DMS79 treated with DMSO at 0.1 percent for 48 hours (cell line): ENCODE data around the gene CPNE8.

ENCODE experiments used
- DNase-seq: peaks from one replicate; lab custom pipeline; 2025; lab: John Stamatoyannopoulos, UW

CPNE8 gene

DNA sequence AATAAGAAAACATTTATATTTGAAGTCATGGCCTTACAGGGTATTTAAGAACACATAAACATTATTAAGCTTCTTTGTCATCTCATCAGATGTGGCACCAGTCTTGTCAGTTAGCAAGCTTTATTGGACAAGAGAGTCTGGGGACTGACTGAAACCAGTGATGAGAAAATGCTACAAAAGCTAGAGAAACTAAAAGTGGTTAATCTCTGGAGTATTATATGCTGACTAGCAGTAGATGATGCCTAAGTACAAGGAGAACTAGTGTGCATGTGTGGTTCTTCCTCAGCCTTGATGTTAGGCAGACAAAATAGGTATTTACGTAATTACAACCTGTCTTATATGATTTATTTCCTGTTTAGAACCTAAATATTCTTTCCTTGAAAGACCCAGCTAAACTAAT is 176.5 kb downstream of the CPNE8 start:
- DNase-seq = no peak

DNA sequence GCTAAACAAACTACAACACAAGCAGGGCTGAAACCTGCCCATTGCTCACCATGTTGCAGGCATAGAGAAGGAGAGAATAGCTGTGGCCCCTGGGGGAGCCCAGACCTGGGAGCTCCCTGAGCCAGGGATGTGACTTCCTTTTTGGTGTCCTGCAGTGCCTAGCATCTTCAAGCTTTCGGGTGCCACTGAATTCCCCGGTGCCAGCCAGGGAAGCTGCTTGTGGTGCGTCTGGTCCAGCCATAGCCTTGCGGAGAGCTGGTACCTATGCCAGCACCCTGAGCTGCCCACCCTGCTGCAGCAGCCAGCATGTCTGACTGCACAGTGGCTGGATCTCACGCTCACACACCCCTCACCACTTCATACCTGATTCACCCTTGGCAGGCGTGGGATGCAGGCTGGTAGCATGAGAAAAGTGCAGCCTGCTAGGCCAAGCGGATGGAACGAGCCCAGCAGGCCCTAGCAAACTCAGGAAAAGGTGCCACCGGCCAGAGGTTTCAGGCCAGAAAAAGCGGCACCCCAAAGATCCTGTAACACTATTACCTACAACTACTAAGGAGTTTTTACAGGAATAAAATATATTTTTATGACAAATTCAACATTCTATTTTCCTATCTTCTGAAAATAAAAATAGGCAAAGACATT is 183.7 kb downstream of the CPNE8 start:
- DNase-seq = no peak

DNA sequence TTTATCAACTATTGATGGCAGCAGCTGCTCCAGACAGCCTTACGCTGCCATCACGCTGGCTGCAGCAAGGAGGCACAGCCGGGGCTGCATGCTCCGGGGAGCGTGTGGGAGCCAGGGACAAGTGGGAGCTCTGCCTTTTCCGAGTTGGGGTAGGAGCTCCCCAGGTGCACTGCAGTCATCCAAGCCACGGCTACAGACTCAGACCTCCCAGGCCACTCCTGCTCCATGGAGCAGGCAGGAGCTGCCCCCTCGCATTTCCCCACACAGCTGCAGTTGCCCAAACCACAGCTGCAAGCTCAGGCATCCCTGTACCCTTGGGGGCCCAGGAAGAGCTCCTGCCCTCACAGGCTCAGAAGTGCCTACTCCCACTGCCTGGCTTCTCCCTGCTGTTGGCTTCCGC is 184.7 kb downstream of the CPNE8 start:
- no peak for DNase-seq

DNA sequence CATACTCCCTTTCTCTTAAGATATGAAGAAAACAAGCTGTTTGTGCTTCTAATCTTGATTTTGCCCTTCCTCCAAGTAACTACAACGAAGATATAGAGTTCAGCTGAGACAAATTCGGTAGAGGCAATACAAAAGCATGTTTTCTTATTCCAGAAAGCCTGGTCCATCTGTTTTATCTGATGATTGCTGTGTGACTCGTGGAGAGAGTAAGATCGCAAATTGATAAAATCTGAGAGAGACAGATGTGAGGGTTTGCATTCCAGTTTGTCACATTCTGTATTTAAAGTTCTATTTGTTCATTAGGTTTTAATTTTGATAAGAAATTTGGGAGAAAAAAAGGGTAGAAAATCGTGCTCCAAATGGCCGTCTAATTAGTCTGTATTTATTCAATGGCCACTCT is 192.1 kb downstream of the CPNE8 start:
- DNase-seq = no peak

DNA sequence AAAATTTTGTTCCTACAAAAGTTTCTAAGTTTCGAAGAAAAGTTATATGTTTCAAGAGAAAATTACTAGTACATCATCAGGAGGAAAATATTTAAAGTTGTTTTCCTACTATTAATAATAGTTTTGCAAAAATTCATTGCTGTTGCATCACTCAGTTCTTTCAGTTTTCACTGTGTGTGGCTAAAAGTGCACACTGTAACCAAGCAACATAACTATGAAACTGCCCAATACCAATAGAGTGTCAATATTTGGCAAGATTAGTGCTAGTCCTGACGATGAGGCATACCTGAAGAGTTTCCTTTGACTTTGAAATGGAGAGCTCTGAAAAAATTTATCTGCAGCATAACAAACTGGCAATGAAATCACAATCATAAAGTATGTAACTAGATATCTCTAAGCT is 194.3 kb downstream of the CPNE8 start:
- no peak for DNase-seq

DNA sequence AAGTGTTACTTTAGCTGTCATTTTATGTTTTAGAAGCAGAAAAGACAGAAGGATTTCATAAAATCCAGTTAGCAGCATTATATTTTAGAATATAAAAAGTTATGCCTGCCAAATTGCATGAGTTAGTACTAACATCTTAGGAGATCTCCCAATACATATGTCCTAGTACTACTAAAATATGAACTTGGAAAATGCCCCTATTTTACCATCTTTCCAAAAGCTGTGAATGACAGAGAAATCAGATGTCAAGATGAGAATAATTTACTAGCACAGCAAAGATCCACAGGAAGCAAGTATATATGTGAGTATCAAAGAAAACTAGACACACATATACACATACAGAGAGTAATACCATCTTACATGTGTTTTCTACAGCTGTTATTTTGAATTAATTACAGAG is 196.9 kb downstream of the CPNE8 start:
- DNase-seq = no peak

DNA sequence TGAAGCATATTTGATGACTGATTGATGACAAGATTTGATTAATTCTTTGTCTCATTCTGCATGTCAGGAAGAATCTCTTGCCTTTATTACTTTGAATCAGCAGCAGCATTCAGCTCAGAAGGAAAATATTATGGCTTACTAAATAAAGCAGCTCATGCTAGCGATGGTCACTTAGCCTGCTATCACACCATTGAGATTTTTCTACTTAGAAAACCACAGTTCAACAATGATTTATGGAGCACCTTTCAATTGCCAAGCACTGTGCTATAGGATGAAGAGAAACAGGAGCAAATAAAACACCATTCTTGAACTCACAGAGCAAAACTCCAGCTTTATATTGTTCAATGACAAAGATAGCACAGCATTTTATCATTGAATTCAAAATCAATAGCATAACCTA is 197.7 kb downstream of the CPNE8 start:
- DNase-seq = no peak

DNA sequence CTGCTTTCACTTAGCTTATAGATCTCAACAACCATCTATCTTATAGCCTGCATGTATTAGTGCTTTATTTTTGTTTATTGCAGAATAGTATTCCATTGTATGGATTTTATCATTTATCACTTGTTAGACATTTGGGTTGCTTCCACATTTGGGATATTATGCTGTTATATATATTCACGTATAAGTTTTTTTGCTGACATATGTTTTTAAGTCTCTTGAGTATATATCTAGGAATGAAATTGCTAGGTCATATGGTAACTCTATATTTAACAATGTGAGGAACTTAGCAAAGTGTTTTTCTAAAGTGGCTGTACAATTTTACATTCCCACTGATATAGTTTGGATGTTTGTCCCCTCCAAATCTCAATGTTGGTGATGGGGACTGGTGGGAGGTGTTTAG is 208.1 kb downstream of the CPNE8 start:
- DNase-seq = no peak

DNA sequence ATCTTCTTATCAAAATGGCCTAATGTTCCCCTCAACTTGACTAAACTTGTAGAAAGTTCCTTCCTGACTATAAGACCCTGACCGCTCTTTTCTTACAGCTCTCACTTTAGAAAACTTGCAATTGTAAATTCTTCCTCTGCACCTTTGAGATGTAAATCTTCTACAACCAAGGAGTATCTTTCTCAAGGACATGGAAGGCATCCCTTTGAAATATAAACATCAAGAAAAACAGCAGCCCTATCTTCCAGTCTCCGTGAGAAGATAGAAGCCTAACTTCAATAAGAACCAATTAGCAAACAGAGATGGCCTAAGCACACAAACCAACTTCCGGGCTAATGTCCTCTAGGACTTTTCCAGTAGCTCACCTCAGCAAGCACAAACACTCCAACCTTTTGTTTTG is 210.3 kb downstream of the CPNE8 start:
- no peak for DNase-seq

DNA sequence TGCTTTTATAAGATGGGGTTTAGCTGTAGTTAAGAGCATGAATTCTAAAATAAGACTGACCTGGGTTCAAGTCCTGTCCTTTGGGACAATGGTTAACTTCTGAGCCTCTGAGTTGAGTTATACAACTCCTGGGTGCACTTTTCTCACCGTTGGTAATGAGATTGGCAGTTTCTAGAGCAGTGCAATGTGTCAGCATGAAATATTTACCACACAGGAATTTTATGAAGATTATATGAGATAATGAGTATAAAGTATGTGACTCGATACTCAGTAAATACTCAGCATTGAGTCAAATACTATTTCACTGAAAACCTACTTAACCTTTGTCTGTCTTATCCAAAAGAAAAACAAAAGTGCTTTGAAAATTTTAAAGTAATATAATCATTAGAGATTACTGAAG is 214.2 kb downstream of the CPNE8 start:
- no peak for DNase-seq

DNA sequence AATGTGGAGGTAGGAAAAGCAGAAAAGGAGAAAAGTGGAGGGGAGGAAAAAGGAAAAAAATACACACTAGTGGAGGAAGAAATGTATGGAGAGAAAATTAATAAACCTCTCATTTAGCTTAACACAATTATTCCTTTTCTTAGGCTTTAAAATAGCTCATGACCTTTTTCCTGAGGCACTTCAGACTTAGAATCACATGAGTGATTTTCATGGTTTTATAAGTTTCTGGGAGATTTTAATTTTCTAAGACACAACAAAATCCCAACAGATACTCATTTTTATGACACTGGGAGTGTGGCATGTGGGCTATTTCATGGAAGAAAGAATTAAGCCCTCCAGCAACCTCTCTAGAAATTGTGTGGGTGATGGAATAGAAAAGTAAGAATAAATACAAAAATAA is 214.7 kb downstream of the CPNE8 start:
- DNase-seq = no peak

DNA sequence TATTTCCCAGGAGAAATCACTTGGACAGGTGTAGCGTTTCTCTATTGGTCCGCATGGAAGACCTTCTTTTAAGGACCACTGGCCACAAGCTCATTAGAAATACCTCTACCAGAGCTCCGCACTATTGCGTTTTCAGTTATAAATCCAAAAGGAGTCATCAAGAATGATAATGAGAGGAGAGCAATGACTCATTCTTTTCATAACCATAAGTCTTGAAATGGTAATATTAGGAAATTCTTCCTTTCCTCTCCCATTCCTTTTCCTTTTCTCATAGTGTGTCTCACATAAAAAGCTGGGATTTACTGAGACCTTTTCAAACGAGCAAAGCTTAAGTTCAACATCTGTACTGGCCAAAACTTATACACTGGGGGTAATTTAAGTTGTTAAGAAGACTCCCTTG is 215.7 kb downstream of the CPNE8 start:
- no peak for DNase-seq

DNA sequence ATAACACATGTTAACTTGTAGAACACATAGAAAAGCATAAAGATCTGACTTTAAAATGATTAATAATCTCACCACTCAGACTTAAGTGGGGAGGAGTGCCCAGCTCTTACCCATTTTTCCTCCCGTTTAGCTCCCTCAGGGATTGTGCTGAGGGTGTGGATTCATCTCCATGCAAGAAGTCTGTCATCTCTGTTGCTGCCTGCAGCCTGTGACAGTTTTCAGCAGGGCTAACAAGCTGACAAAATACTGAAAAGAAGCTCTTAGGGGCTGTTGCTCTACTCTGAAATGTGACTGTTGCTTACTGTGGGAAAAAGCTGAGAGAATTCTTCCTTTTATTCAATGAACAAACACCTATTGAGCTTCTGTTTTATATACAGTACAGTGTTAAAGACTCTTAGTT is 216.2 kb downstream of the CPNE8 start:
- no peak for DNase-seq

DNA sequence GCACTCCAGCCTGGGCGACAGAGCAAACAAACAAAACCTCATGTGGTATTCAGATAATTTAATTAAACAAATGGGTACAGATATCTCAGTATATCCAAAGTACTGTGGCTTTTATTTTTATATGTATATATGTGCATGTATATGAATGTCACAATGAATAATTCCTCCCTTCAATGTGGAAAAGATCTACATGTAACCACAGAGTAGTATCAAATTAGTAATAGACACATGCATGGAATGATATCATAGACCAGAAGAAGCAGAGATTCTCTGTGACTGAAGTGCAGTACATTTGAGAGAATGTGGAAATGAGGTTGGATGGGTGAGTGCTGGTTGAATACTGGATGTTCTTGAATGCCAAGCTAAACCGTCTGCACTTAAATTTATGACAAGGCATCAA is 222.9 kb downstream of the CPNE8 start:
- no peak for DNase-seq

DNA sequence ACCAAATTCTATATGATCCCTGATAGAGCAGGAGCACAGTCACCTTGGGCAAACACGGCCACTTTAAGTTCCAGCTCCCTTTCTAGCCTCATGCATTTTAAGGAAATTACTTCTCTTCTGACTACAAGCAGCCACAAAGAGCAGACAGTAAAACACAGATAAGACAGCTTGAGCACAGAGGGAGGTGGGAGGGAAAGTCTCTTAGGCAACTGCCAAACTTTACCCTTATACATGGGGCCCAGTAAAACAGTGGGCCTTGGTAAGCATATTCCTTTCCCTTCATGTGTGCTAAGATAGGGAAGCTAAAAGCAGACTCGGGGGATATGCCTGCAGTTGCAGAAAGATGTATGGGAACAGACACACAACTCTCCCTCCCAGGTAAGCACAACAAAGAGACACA is 235.9 kb downstream of the CPNE8 start:
- DNase-seq = no peak

DNA sequence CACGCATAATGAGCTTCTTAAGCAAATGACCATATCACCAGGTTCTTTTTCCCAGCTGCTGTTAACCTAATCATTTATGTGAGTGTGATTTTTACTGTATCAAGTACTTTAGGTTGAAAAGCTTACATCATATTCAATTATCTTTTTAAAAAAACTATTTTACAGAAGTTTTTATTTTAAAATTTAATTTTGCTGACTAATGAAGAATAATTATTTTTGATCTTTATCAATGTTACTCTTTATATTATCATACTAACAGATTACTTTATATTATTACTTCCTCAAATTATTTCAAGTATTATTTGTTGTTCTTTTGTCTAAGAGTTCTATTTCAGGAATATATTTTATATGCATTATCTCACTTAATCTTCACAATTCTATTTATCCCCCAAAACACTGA is 236.3 kb downstream of the CPNE8 start:
- DNase-seq = no peak

DNA sequence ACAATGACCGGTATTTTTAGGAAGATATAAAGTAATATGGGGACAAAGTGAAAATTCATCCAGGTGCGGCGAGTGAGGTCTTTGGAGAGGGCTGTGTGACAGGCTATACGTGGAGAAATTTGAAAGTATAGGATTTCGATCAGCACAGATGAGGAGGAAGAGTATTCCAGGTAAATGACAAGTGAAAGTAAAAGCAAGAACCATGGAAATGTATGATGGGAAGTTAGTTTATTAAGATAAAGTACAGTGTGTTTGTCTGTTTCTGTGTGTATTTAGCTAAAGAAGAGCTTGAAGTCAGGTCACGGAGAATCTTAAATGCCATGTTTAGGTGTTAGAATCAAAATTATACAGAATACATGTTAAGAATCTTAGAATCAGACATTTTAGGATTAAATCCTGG is 239.0 kb downstream of the CPNE8 start:
- DNase-seq = no peak

DNA sequence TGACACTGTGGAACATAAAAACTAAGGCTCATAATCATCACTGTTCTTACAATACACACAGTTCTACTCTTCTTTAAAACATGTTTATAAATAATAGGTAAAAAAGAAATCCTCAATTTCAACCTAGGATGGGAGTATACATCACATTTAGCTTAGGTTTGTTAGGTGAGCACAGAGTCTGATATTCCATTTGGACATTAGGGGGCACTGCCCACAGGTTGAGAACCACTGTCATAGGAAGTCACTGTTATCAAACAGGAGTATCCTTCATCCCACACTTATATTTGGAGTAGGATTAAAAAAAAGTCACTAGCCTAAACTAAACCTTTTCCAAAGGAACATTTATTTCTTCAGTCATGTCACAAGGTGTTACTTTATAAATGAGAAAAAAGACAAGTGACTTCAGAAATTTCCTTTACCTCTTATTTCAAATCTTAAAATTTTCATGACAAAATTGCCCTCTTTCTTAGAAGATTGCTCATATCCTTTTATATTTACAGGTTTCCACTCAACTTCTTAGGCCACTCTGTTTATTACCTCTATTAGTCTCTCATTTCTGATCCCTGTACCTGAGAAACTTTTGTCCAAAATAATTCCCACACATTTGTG is 240.6 kb downstream of the CPNE8 start:
- no peak for DNase-seq

DNA sequence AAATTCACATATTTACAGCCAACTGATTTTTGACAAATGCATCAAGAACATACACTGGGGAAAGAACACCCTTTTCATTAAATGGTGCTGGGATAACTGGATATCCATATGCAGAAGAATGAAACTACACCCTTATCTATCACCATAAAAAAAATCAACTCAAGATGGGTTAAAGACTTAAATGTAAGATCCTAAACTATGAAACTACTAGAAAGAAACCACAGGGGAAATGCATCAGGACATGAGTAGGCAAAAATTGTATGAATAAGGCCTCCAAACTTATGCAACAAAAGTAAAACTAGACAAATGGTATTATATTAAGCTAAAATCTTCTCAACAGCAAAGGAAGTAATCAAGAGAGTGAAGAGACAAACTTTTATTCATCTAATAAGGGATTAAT is 242.6 kb downstream of the CPNE8 start:
- DNase-seq = no peak

DNA sequence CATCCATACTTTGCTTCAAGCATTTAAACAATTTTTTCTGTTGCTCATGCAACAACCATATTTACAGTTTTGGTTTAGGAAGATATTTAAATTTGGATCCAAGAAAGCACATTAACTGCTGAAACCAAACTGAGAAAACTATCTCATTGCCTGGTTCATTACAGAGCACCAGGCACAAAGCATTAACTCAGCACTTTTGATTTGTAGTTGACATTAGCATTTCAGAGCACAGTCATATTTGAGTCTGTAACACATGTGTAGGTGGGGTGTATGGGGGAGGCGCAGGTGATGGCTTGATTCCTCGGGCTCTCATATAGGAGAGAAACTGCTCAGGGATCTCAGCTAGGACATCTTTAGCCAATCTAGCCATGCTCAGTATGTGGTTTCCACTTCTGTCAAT is 251.7 kb downstream of the CPNE8 start:
- no peak for DNase-seq

DNA sequence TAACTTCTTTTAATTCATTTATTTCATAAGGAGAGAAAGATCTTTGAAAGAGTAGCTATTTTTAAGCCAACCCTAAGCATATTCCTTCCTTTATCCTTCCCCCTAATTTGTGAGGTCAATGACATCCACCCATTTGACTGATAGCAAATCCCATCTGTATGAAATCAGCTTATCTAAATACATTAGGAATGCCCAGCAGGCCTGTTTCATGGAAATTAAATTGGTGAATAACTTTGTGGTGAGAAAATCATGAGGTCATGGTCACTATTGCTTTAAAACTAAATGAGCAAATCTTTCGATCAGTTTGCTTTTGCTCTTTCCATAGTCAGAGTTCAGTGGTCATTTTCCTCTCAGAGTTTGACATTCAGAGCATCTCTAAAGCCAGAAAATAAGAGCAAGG is 256.6 kb downstream of the CPNE8 start:
- no peak for DNase-seq

DNA sequence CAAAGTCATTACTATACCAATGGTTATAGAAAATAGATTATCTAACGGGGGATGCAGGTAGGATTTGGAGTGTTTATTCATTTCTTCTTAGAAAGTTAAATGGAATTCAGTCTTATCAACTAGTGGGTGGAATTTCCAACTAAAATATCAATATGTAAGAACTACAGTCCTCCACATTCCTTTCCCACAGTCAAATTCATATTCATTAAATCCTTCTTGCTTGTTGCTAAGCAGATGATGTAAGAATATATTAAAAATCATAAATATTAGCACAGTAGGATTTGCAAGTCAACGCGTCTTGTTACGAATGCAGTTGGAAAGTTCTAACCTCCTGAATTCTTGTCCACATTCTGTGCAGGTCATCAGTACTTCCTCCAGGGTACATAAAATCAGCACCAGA is 259.2 kb downstream of the CPNE8 start:
- DNase-seq = no peak

DNA sequence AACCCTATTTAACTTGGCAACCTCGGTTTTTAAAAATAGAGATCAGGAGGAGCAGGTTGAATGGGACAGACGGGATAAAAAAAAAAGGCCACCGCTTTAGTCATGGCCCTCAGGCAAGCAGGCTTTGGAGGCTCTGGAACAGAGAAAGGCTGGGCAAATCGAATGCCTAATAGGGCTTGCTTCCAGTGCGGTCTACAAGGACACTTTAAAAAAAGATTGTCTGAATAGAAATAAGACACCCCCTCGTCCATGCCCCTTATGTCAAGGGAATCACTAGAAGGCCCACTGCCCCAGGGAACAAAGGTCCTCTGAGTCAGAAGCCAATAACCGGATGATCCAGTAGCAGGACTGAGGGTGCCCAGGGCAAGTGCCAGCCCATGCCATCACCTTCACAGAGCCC is 265.8 kb downstream of the CPNE8 start:
- DNase-seq = no peak

DNA sequence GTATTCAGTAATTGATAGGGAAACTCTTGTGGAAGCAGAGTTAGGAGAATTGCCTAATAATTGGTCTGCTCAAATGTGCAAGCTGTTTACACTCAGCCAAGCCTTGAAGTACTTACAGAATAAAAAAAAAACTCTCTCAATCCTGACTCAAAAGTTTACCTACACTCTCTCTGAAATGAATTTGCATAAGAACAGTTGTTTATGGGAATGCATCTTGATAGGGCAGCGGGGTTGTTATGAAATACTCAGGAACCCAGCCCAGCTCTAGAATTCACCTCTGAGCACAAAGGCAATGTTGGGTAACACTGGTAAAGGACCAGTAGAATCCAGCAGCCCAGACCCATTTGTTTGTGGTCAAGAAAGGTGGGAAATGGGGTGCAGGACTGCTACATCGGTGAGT is 267.0 kb downstream of the CPNE8 start:
- no peak for DNase-seq

DNA sequence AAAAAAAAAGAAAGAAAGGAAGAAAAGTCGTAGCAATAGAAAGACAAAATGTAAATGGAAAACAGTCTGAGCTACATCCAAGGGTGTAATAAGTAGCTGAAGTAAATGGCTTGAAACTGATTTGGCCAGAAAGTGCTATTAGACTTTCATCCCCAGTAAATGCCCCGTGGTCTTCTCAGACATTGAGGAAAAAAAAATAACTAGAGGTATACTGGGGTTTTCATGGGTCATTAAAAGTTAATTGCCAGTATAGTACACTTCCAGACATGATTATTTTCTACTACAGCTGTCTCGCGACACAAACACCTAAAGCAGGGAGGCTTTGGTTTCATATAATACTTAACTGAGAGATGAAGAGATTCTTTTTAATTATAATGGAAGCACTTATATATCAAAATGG is 271.9 kb downstream of the CPNE8 start:
- no peak for DNase-seq
